CD4-positive, CD25-positive, alpha-beta regulatory T cell (primary cell): ENCODE results near the gene RSPH3. TPM values are rescaled to one million over a fixed set of nuclear protein-coding genes. Genes with fewer than 3 reads are reported as not detected.
"Not testable (repeated sequence)": the region's sequence is repeated elsewhere in the genome, so short reads cannot be mapped to it uniquely, and the experiment has no call there.

Experiments used
- ATAC-seq, 2 donors: fragments of 150-1000 bp; cut with Tn5 transposase; one replicate each; pipeline ENCODE4 v1.10.0; 2021; ENCODE audit warnings: low read depth in 2 of 2, moderate number of reproducible peaks in 2 of 2, moderate library complexity in 1 of 2
- DNase-seq, 3 donors: peaks; one replicate each; pipeline versions ENCODE4 v3.0.0 to v3.0.0-alpha.2; 2012 to 2022; ENCODE audit warnings: mixed read lengths in 1 of 3
- H3K27ac ChIP-seq: one replicate; pipeline ENCODE4 v1.7.0; 2013; ENCODE audit warnings: mild to moderate bottlenecking, low read length; ENCODE audit not compliant: insufficient read depth, poor library complexity, severe bottlenecking
- H3K27me3 ChIP-seq: one replicate; pipeline ENCODE4 v1.7.0; 2013; ENCODE audit warnings: low read length; ENCODE audit not compliant: control insufficient read depth, insufficient read depth
- H3K36me3 ChIP-seq: one replicate; pipeline ENCODE4 v1.7.0; 2013; ENCODE audit warnings: mild to moderate bottlenecking, low read length, moderate library complexity; ENCODE audit not compliant: control insufficient read depth, insufficient read depth
- H3K4me1 ChIP-seq: 2 replicates; pipeline ENCODE4 v1.7.0; 2013; ENCODE audit warnings: mild to moderate bottlenecking, low read length; ENCODE audit not compliant: insufficient read depth, control insufficient read depth, poor library complexity, severe bottlenecking
- H3K4me3 ChIP-seq: one replicate; pipeline ENCODE4 v1.7.0; 2013; ENCODE audit warnings: low read depth, mild to moderate bottlenecking, low read length, moderate library complexity
- H3K9me3 ChIP-seq, 2 experiments: 1 replicate in 1 of 2; 2 replicates in 1 of 2; pipeline ENCODE4 v1.7.0; 2013; ENCODE audit warnings: low read length in 2 of 2, mild to moderate bottlenecking in 1 of 2, moderate library complexity in 1 of 2; ENCODE audit not compliant: control insufficient read depth in 2 of 2
- H3K27ac Mint-ChIP-seq, 3 donors: one replicate each; pipeline ENCODE4 v1.8.0; 2020 to 2022; ENCODE audit warnings: mild to moderate bottlenecking in 3 of 3, mixed read lengths in 3 of 3, moderate library complexity in 2 of 3
- H3K27me3 Mint-ChIP-seq: one replicate; pipeline ENCODE4 v1.8.0; 2022; ENCODE audit warnings: mild to moderate bottlenecking, mixed read lengths
- H3K36me3 Mint-ChIP-seq: one replicate; pipeline ENCODE4 v1.8.0; 2020; ENCODE audit warnings: mixed read lengths
- H3K4me1 Mint-ChIP-seq, 4 donors: one replicate each; pipeline ENCODE4 v1.8.0; 2020 to 2022; ENCODE audit warnings: mixed read lengths in 4 of 4, mild to moderate bottlenecking in 1 of 4
- H3K4me3 Mint-ChIP-seq, 4 donors: one replicate each; pipeline ENCODE4 v1.8.0; 2020 to 2022; ENCODE audit warnings: mild to moderate bottlenecking in 4 of 4, mixed read lengths in 4 of 4, moderate library complexity in 3 of 4
- H3K9me3 Mint-ChIP-seq, 7 donors: one replicate each; pipeline ENCODE4 v1.8.0; 2020 to 2022; ENCODE audit warnings: mixed read lengths in 7 of 7, mild to moderate bottlenecking in 3 of 7, moderate library complexity in 2 of 7
- polyA plus RNA-seq, 4 donors: library from polyadenylated mRNA; unstranded; fragments of 300-500 nt; fragmentation: Illumina TruSeq; gene quantifications; one replicate each; pipeline ENCODE4 v1.2.3, GENCODE V29; 2021
- total RNA-seq: library from RNA; stranded (reverse); gene quantifications from one replicate; pipeline ENCODE4 v1.2.3, GENCODE V29; 2022

RSPH3 gene
- total and polyA plus RNA-seq, 5 donors from 2014 or later, result 1.5 to 3.4 (median 2.4) TPM

GRCh38 chr6:159020011-159020410 lies 20.0 kb upstream of the RSPH3 start:
- H3K36me3 ChIP-seq, result no peaks in the 10 kb centered on the region
- H3K9me3 ChIP-seq, result peaks cover 0 to 21% of the 10 kb centered on the region in 2 experiments
- no peak overlapping the region for H3K4me3 ChIP-seq
- DNase-seq (no peak), ATAC-seq (no peak)
- H3K27ac ChIP-seq, result no peak overlapping the region
- peaks cover 14% of the 10 kb centered on the region for H3K36me3 Mint-ChIP-seq
- H3K9me3 Mint-ChIP-seq, result peaks cover 0 to 17% (median 9%) of the 10 kb centered on the region in 7 donors
- H3K27me3 Mint-ChIP-seq, result no peaks in the 10 kb centered on the region
- H3K27ac Mint-ChIP-seq, result no peak overlapping the region
- H3K27me3 ChIP-seq, result no peaks in the 10 kb centered on the region
- peaks cover 32% of the 10 kb centered on the region for H3K4me1 ChIP-seq
- H3K4me1 Mint-ChIP-seq, result peaks cover 23 to 38% (median 29%) of the 10 kb centered on the region in 4 donors
- no peak overlapping the region for H3K4me3 Mint-ChIP-seq

GRCh38 chr6:159017757-159018559 lies 18.0 kb upstream of the RSPH3 start:
- Mint-ChIP-seq H3K27me3 (no peaks in the 10 kb centered on the region), H3K27ac (peak overlapping the region; percentile 33 to 88 (median 73)), H3K4me3 (peak overlapping the region; percentile 21 to 78 (median 63)), H3K36me3 (peaks cover 7% of the 10 kb centered on the region), H3K4me1 (peaks cover 36 to 57% (median 40%) of the 10 kb centered on the region in 4 donors), H3K9me3 (peaks cover 0 to 2% (median 0%) of the 10 kb centered on the region in 7 donors)
- Histone ChIP-seq H3K9me3 (peaks cover 0 to 7% of the 10 kb centered on the region in 2 experiments), H3K36me3 (no peaks in the 10 kb centered on the region), H3K4me1 (peaks cover 51% of the 10 kb centered on the region), H3K27ac (peak overlapping the region; percentile 72), H3K4me3 (peak overlapping the region; percentile 79), H3K27me3 (no peaks in the 10 kb centered on the region)
- ATAC-seq (peak; percentile 52 to 56), DNase-seq (peak in 1 of 3 donors; percentile 39)

- no peak for ATAC-seq
- H3K4me1 ChIP-seq, result peaks cover 58% of the 10 kb centered on the region
- Mint-ChIP-seq H3K4me1 (peaks cover 39 to 78% (median 58%) of the 10 kb centered on the region in 4 donors), H3K9me3 (no peaks in the 10 kb centered on the region), H3K27me3 (no peaks in the 10 kb centered on the region), H3K4me3 (no peak overlapping the region), H3K36me3 (peaks cover 7% of the 10 kb centered on the region), H3K27ac (peak overlapping the region; percentile 55 to 84 (median 79))
- H3K27me3 ChIP-seq, result no peaks in the 10 kb centered on the region
- no peaks in the 10 kb centered on the region for H3K36me3 ChIP-seq
- no peak overlapping the region for H3K27ac ChIP-seq
- H3K9me3 ChIP-seq, result peaks cover 0 to 7% of the 10 kb centered on the region in 2 experiments
- H3K4me3 ChIP-seq, result no peak overlapping the region
- no peak for DNase-seq
Observed at GRCh38 chr6:159014406-159014805, 14.4 kb upstream of the RSPH3 start.

- Mint-ChIP-seq H3K4me1 (peaks cover 27 to 78% (median 56%) of the 10 kb centered on the region in 4 donors), H3K9me3 (no peaks in the 10 kb centered on the region), H3K27me3 (no peaks in the 10 kb centered on the region), H3K4me3 (peak overlapping the region in 3 of 4 donors; percentile 52 to 64 (median 59)), H3K36me3 (peaks cover 7% of the 10 kb centered on the region), H3K27ac (peak overlapping the region; percentile 82 to 97 (median 84))
- peaks cover 52% of the 10 kb centered on the region for H3K4me1 ChIP-seq
- H3K9me3 ChIP-seq, result peaks cover 0 to 7% of the 10 kb centered on the region in 2 experiments
- DNase-seq (peak in 1 of 3 donors; percentile 25), ATAC-seq (peak; percentile 41 to 47)
- H3K27ac ChIP-seq, result no peak overlapping the region
- no peaks in the 10 kb centered on the region for H3K27me3 ChIP-seq
- no peaks in the 10 kb centered on the region for H3K36me3 ChIP-seq
- peak overlapping the region; percentile 16 for H3K4me3 ChIP-seq
Observed at GRCh38 chr6:159013229-159013628, 13.2 kb upstream of the RSPH3 start.

GRCh38 chr6:159012201-159012600 lies 12.2 kb upstream of the RSPH3 start:
- no peak overlapping the region for H3K4me3 ChIP-seq
- Mint-ChIP-seq H3K36me3 (peaks cover 7% of the 10 kb centered on the region), H3K9me3 (no peaks in the 10 kb centered on the region), H3K4me1 (peaks cover 18 to 71% (median 50%) of the 10 kb centered on the region in 4 donors), H3K27ac (peak overlapping the region in 1 of 3 donors; percentile 95), H3K27me3 (no peaks in the 10 kb centered on the region), H3K4me3 (peak overlapping the region in 2 of 4 donors; percentile 45 to 55)
- no peak overlapping the region for H3K27ac ChIP-seq
- DNase-seq (no peak), ATAC-seq (no peak)
- peaks cover 0 to 7% of the 10 kb centered on the region in 2 experiments for H3K9me3 ChIP-seq
- no peaks in the 10 kb centered on the region for H3K36me3 ChIP-seq
- H3K27me3 ChIP-seq, result no peaks in the 10 kb centered on the region
- peaks cover 42% of the 10 kb centered on the region for H3K4me1 ChIP-seq

- not testable (repeated sequence) for H3K27me3 Mint-ChIP-seq, ATAC-seq, H3K4me3 ChIP-seq, H3K27ac ChIP-seq, H3K36me3 Mint-ChIP-seq, H3K27me3 ChIP-seq, DNase-seq, H3K9me3 Mint-ChIP-seq, H3K9me3 ChIP-seq, H3K36me3 ChIP-seq
- H3K4me1 ChIP-seq, result peaks cover 35% of the 10 kb centered on the region
- peak overlapping the region in 2 of 3 donors; percentile 23 to 28 for H3K27ac Mint-ChIP-seq
- H3K4me3 Mint-ChIP-seq, result peak overlapping the region in 1 of 4 donors; percentile 25
- peaks cover 18 to 60% (median 50%) of the 10 kb centered on the region in 4 donors for H3K4me1 Mint-ChIP-seq
Observed at GRCh38 chr6:159010037-159010612, 10.1 kb upstream of the RSPH3 start.

GRCh38 chr6:159008656-159009288 lies 8.8 kb upstream of the RSPH3 start:
- peaks cover 13 to 48% (median 46%) of the 10 kb centered on the region in 4 donors for H3K4me1 Mint-ChIP-seq
- Histone ChIP-seq H3K36me3 (no peaks in the 10 kb centered on the region), H3K4me1 (peaks cover 25% of the 10 kb centered on the region), H3K27me3 (no peaks in the 10 kb centered on the region), H3K27ac (peak overlapping the region; percentile 18), H3K4me3 (peak overlapping the region; percentile 70), H3K9me3 (no peaks in the 10 kb centered on the region)
- H3K36me3 Mint-ChIP-seq, result peaks cover 17% of the 10 kb centered on the region
- H3K4me3 Mint-ChIP-seq, result peak overlapping the region; percentile 35 to 70 (median 65)
- H3K9me3 Mint-ChIP-seq, result no peaks in the 10 kb centered on the region
- DNase-seq, result peak in 2 of 3 donors; percentile 69 to 77
- H3K27ac Mint-ChIP-seq, result peak overlapping the region; percentile 15 to 54 (median 52)
- peak; percentile 64 for ATAC-seq
- no peaks in the 10 kb centered on the region for H3K27me3 Mint-ChIP-seq
